GM10266 (cell line): Measurements from ENCODE around the gene DYNC2LI1.

ENCODE experiments used
- DNase-seq: peaks from one replicate; pipeline ENCODE4 v3.0.0; 2012; ENCODE audit errors: extremely low spot score
- CTCF ChIP-seq: IDR thresholded peaks from 2 replicates; pipeline ENCODE4 v1.5.1; 2012; ENCODE audit warnings: mild to moderate bottlenecking, low read depth; ENCODE audit not compliant: control insufficient read depth, insufficient read depth; ENCODE audit errors: missing control alignments

Gene DYNC2LI1

DNA sequence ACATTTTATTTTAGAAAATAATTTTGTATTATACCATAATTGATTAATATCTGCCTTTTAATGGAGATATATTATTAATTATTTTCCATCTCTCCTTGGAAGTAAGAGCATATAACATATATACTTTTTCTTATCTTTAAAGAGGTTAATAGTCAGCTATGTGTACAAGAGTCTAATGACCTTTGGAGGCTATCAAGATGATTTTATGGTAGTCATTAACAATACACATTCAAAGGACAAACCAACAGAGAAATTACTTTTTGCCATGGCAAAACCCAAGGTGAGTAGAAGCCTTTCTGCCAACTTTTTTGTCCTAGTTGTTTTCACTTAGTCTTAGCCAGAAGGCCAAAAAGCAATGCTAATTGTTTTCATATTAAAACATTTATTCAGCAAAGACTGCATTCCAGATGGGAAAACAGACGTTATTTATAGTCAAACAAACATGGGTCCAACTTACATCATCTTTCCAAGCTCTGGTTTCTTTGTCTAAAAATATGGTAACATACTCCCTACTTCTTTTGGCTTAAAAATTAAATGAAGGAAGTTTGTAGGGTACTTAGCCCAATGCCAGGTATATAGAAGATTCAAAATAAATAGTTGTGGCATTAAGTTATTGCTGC lies 9.6 kb upstream of the DYNC2LI1 start:
- DNase-seq = no peak
- TF ChIP-seq CTCF = no peak

GRCh38 chr2:43766006-43766405 lies 7.8 kb upstream of the DYNC2LI1 start:
- TF ChIP-seq CTCF = no peak
- DNase-seq = no peak

DNA sequence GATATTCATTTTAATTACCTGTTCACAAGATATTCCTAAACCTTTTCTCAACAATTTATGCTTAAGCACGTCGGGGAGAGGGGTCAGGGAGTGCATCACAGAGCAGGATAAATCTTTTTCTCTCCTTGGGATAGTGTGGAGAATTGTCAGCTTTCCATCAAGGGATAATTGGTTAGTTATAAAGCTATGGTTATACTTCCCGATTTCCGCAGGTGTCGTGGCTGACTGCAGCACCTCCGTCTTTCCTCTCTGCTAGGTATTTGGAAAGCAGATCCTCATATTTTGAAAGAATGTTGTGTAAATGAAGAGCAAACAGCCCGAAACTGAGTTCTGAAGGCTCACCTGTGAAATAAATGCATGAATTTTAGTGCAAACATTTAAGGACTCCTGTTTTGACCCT lies 778 bp downstream of the DYNC2LI1 start:
- no peak for TF ChIP-seq CTCF
- DNase-seq = no peak

DNA sequence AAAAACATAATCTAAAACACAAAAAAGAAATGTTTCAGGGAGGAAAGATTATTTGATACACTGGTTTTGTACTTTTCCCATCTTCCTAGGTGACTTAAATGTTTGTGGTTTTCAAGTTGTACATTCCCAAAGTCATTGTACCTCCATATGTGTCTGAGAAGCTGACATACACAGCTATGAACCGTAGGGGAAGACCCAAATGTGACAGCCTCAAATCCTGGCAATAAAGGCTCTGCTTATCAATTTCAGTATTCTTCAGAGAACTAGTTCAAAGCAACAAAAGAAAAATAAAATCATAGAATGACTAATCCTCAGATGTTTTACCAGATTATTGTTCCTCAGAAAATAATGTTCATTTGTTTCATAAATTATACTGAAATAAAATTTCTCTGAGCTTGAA lies 2.5 kb downstream of the DYNC2LI1 start:
- TF ChIP-seq CTCF = no peak
- no peak for DNase-seq

- TF ChIP-seq CTCF = no peak
- DNase-seq = no peak
Measured at GRCh38 chr2:43777306-43777926, 3.6 kb downstream of the DYNC2LI1 start.

GRCh38 chr2:43778233-43778632 lies 4.4 kb downstream of the DYNC2LI1 start:
- TF ChIP-seq CTCF = no peak

DNA sequence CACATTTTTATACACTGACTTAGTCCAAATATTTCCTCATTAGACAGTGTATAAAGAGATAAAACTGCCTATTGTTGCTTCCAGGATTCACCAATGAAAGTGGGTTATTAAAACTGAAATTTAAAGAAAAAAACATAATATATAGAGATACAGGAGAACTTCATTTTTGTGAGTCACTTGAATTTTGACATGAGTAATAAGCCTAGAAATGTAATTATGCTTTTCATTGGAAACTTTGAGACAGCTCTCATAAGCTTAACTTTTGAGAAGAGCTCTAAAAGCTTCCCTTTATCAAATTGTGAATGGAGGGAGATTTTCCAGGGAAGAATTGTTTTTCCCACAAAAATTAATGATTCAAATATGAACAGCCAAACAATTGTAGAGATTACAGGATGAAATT lies 14.1 kb downstream of the DYNC2LI1 start:
- TF ChIP-seq CTCF = no peak
- DNase-seq = no peak

More at GRCh38 chr2:43778233-43778632, 4.4 kb downstream of the DYNC2LI1 start:
- DNase-seq = no peak
